ENCODE results near the gene AP3D1. TPM values are rescaled to one million over a fixed set of nuclear protein-coding genes. Genes with fewer than 3 reads are reported as not detected.

The AP3D1 gene
- total RNA-seq, 1 donor from 2014 or later, result 162 TPM

- no peak for TF ChIP-seq EZH2 (IDR thresholded peaks at IDR 0.05; ENCODE audit: insufficient read depth, low read length)
- TF ChIP-seq CTCF (IDR thresholded peaks at IDR 0.05; ENCODE audit: insufficient read depth, low read depth, low read length), result no peak
- no peaks in the 10 kb centered on the region for H3K27me3 ChIP-seq (ENCODE audit: insufficient read depth, low read length)
- no peaks in the 10 kb centered on the region for H3K9me3 ChIP-seq (ENCODE audit: insufficient read depth, low read depth, low read length)
- no peak overlapping the region for H3K4me3 ChIP-seq (ENCODE audit: insufficient read depth, low read depth, low read length)
- FAIRE-seq (no peak), DNase-seq (ENCODE audit: low read depth) (no peak)
- H4K20me1 ChIP-seq (ENCODE audit: insufficient read depth, low read length), result peaks cover 43% of the 10 kb centered on the region
- H3K79me2 ChIP-seq (ENCODE audit: insufficient read depth, low read length), result peaks cover 28% of the 10 kb centered on the region
- Mint-ChIP-seq H3K4me1 (ENCODE audit: low read depth, unreplicated experiment) (no peaks in the 10 kb centered on the region), H3K27ac (ENCODE audit: unreplicated experiment) (no peak overlapping the region), H3K4me3 (ENCODE audit: unreplicated experiment) (no peak overlapping the region), H3K9me3 (ENCODE audit: unreplicated experiment) (no peaks in the 10 kb centered on the region), H3K36me3 (ENCODE audit: low read depth, unreplicated experiment) (peaks cover 23% of the 10 kb centered on the region), H3K27me3 (ENCODE audit: low read depth, unreplicated experiment) (no peaks in the 10 kb centered on the region)
- H2AFZ ChIP-seq (ENCODE audit: low read depth, low read length), result no peak overlapping the region
- no peak overlapping the region for H3K4me2 ChIP-seq (ENCODE audit: low read length)
- H3K27ac ChIP-seq (ENCODE audit: low read depth, low read length), result no peak overlapping the region
- H3K9ac ChIP-seq (ENCODE audit: low read length), result no peak overlapping the region
- H3K4me1 ChIP-seq (ENCODE audit: insufficient read depth, low read length), result no peaks in the 10 kb centered on the region
- H3K36me3 ChIP-seq (ENCODE audit: insufficient read depth, low read length), result peaks cover 11% of the 10 kb centered on the region
Observed at GRCh38 chr19:2077833-2078619, 73.3 kb downstream of the AP3D1 start.

- FAIRE-seq (no peak), DNase-seq (ENCODE audit: low read depth) (no peak)
- Histone ChIP-seq H3K4me2 (ENCODE audit: low read length) (no peak overlapping the region), H3K79me2 (ENCODE audit: insufficient read depth, low read length) (peaks cover 21% of the 10 kb centered on the region), H3K9ac (ENCODE audit: low read length) (no peak overlapping the region), H4K20me1 (ENCODE audit: insufficient read depth, low read length) (peaks cover 37% of the 10 kb centered on the region), H3K27ac (ENCODE audit: low read depth, low read length) (no peak overlapping the region), H3K9me3 (ENCODE audit: insufficient read depth, low read depth, low read length) (no peaks in the 10 kb centered on the region), H3K4me1 (ENCODE audit: insufficient read depth, low read length) (no peaks in the 10 kb centered on the region), H3K4me3 (ENCODE audit: insufficient read depth, low read depth, low read length) (no peak overlapping the region), H3K27me3 (ENCODE audit: insufficient read depth, low read length) (no peaks in the 10 kb centered on the region), H3K36me3 (ENCODE audit: insufficient read depth, low read length) (peaks cover 14% of the 10 kb centered on the region), H2AFZ (ENCODE audit: low read depth, low read length) (no peak overlapping the region)
- H3K27me3 Mint-ChIP-seq (ENCODE audit: low read depth, unreplicated experiment), result no peaks in the 10 kb centered on the region
- H3K27ac Mint-ChIP-seq (ENCODE audit: unreplicated experiment), result no peak overlapping the region
- H3K36me3 Mint-ChIP-seq (ENCODE audit: low read depth, unreplicated experiment), result peaks cover 23% of the 10 kb centered on the region
- no peak overlapping the region for H3K4me3 Mint-ChIP-seq (ENCODE audit: unreplicated experiment)
- no peaks in the 10 kb centered on the region for H3K4me1 Mint-ChIP-seq (ENCODE audit: low read depth, unreplicated experiment)
- H3K9me3 Mint-ChIP-seq (ENCODE audit: unreplicated experiment), result no peaks in the 10 kb centered on the region
- TF ChIP-seq EZH2 (IDR thresholded peaks at IDR 0.05; ENCODE audit: insufficient read depth, low read length), result no peak
- TF ChIP-seq CTCF (IDR thresholded peaks at IDR 0.05; ENCODE audit: insufficient read depth, low read depth, low read length), result no peak
Observed at GRCh38 chr19:2077398-2077797, 74.0 kb downstream of the AP3D1 start.

GRCh38 chr19:2076526-2076944 is 74.8 kb downstream of the AP3D1 start:
- TF ChIP-seq CTCF (IDR thresholded peaks at IDR 0.05; ENCODE audit: insufficient read depth, low read depth, low read length) (no peak), EZH2 (IDR thresholded peaks at IDR 0.05; ENCODE audit: insufficient read depth, low read length) (no peak)
- no peak for DNase-seq (ENCODE audit: low read depth)
- no peak overlapping the region for H3K4me2 ChIP-seq (ENCODE audit: low read length)
- peaks cover 14% of the 10 kb centered on the region for H3K79me2 ChIP-seq (ENCODE audit: insufficient read depth, low read length)
- H3K36me3 ChIP-seq (ENCODE audit: insufficient read depth, low read length), result peaks cover 17% of the 10 kb centered on the region
- Mint-ChIP-seq H3K36me3 (ENCODE audit: low read depth, unreplicated experiment) (peaks cover 28% of the 10 kb centered on the region), H3K27me3 (ENCODE audit: low read depth, unreplicated experiment) (no peaks in the 10 kb centered on the region), H3K27ac (ENCODE audit: unreplicated experiment) (no peak overlapping the region), H3K9me3 (ENCODE audit: unreplicated experiment) (no peaks in the 10 kb centered on the region), H3K4me1 (ENCODE audit: low read depth, unreplicated experiment) (no peaks in the 10 kb centered on the region), H3K4me3 (ENCODE audit: unreplicated experiment) (no peak overlapping the region)
- H4K20me1 ChIP-seq (ENCODE audit: insufficient read depth, low read length), result peaks cover 29% of the 10 kb centered on the region
- no peak overlapping the region for H3K4me3 ChIP-seq (ENCODE audit: insufficient read depth, low read depth, low read length)
- no peak for FAIRE-seq
- no peak overlapping the region for H3K9ac ChIP-seq (ENCODE audit: low read length)
- H2AFZ ChIP-seq (ENCODE audit: low read depth, low read length), result no peak overlapping the region
- no peak overlapping the region for H3K27ac ChIP-seq (ENCODE audit: low read depth, low read length)
- H3K27me3 ChIP-seq (ENCODE audit: insufficient read depth, low read length), result no peaks in the 10 kb centered on the region
- H3K4me1 ChIP-seq (ENCODE audit: insufficient read depth, low read length), result no peaks in the 10 kb centered on the region
- no peaks in the 10 kb centered on the region for H3K9me3 ChIP-seq (ENCODE audit: insufficient read depth, low read depth, low read length)

Data from astrocyte (in vitro differentiated cells and primary cell).